ENCODE measurements around the gene PIGQ. TPM values are rescaled to one million over a fixed set of nuclear protein-coding genes. Genes with fewer than 3 reads are reported as not detected.

Gene PIGQ
- 25.8 and 26.2 TPM in 2 replicates for total RNA-seq

GRCh38 chr16:569445-570254 is at the start of gene PIGQ:
Gene PIGQ (plus strand): TSS chr16:569968. CDS start chr16:574075, 4,107 bp downstream.

GRCh38 chr16:527015-527903 is 42.5 kb upstream of the PIGQ start, which contains the start of gene CAPN15:
Gene CAPN15 (plus strand): TSS chr16:527712. CDS start chr16:546839, 19,127 bp downstream.

GRCh38 chr16:560204-560700 is 9.5 kb upstream of the PIGQ start, which contains the start of gene PRR35:
Gene PRR35 (plus strand): TSS chr16:560394. CDS start chr16:563295, 2,901 bp downstream.

GRCh38 chr16:566475-567372 is 3.0 kb upstream of the PIGQ start, which contains the start of gene NHLRC4:
Gene NHLRC4 (plus strand): TSS chr16:567005. CDS start chr16:568048, 1,043 bp downstream.

GRCh38 chr16:589658-590187 is 20.0 kb downstream of the PIGQ start, which contains the start of gene RAB40C:
Gene RAB40C (plus strand): TSS chr16:590066. CDS start chr16:590292, 226 bp downstream.

GRCh38 chr16:630815-631405 is 61.1 kb downstream of the PIGQ start, which contains the start of gene WFIKKN1:
Gene WFIKKN1 (plus strand): TSS chr16:630985. CDS start chr16:631254, 269 bp downstream.

Other genes starting within 250 kb of the PIGQ start
- gene AXIN1, start 217.2 kb upstream of the PIGQ start, total RNA-seq: 16.6 and 30.8 TPM in 2 replicates
- gene MRPL28, start 199.4 kb upstream of the PIGQ start, total RNA-seq: 51.7 and 69.3 TPM in 2 replicates
- 59.7 and 107 TPM in 2 replicates for gene PGAP6, start 188.0 kb upstream of the PIGQ start, total RNA-seq
- 63.2 and 80.6 TPM in 2 replicates for gene NME4, start 172.8 kb upstream of the PIGQ start, total RNA-seq
- 7.1 and 11.8 TPM in 2 replicates for gene DECR2, start 168.1 kb upstream of the PIGQ start, total RNA-seq
- 18.7 and 32.6 TPM in 2 replicates for gene RAB11FIP3, start 144.3 kb upstream of the PIGQ start, total RNA-seq
- 26.7 and 52.6 TPM in 2 replicates for gene CAPN15, start 42.3 kb upstream of the PIGQ start, total RNA-seq
- not detected in 2 replicates for gene PRR35, start 9.6 kb upstream of the PIGQ start, total RNA-seq
- gene NHLRC4, start 3.0 kb upstream of the PIGQ start, total RNA-seq: 0.97 and 1.5 TPM in 2 replicates
- 11.3 and 15.8 TPM in 2 replicates for gene RAB40C, start 20.1 kb downstream of the PIGQ start, total RNA-seq
- gene WFIKKN1, start 61.0 kb downstream of the PIGQ start, total RNA-seq: under 0.01 and 0.46 TPM in 2 replicates
- gene METTL26, start 66.3 kb downstream of the PIGQ start, total RNA-seq: 69.5 and 83.7 TPM in 2 replicates
- gene MCRIP2, start 71.9 kb downstream of the PIGQ start, total RNA-seq: 10.3 and 22.3 TPM in 2 replicates
- gene WDR90, start 79.4 kb downstream of the PIGQ start, total RNA-seq: 11.0 and 19.6 TPM in 2 replicates
- gene RHOT2, start 98.2 kb downstream of the PIGQ start, total RNA-seq: 32.7 and 66.1 TPM in 2 replicates
- gene RHBDL1, start 105.7 kb downstream of the PIGQ start, total RNA-seq: 4.6 and 6.5 TPM in 2 replicates
- gene STUB1, start 110.4 kb downstream of the PIGQ start, total RNA-seq: 95.6 and 120 TPM in 2 replicates
- 35.6 and 39.6 TPM in 2 replicates for gene JMJD8, start 114.4 kb downstream of the PIGQ start, total RNA-seq
- 5.3 and 7.9 TPM in 2 replicates for gene WDR24, start 120.4 kb downstream of the PIGQ start, total RNA-seq
- gene FBXL16, start 135.8 kb downstream of the PIGQ start, total RNA-seq: 0.28 and 0.59 TPM in 2 replicates
- gene METRN, start 145.2 kb downstream of the PIGQ start, total RNA-seq: 75.4 and 85.8 TPM in 2 replicates
- 19.4 and 39.8 TPM in 2 replicates for gene ANTKMT, start 151.2 kb downstream of the PIGQ start, total RNA-seq
- gene CCDC78, start 156.5 kb downstream of the PIGQ start, total RNA-seq: 2.1 and 4.9 TPM in 2 replicates
- gene HAGHL, start 157.1 kb downstream of the PIGQ start, total RNA-seq: 18.7 and 19.6 TPM in 2 replicates
- 21.5 and 28.8 TPM in 2 replicates for gene CIAO3, start 171.0 kb downstream of the PIGQ start, total RNA-seq
- gene MSLN, start 190.8 kb downstream of the PIGQ start, total RNA-seq: not detected in 2 replicates
- 19.3 and 31.1 TPM in 2 replicates for gene RPUSD1, start 218.4 kb downstream of the PIGQ start, total RNA-seq
- 5.3 and 15.8 TPM in 2 replicates for gene CHTF18, start 218.7 kb downstream of the PIGQ start, total RNA-seq
- gene GNG13, start 230.8 kb downstream of the PIGQ start, total RNA-seq: not detected in 2 replicates